Daoy (cell line): ENCODE data around the gene LIMS1. TPM values are rescaled to one million over a fixed set of nuclear protein-coding genes. Genes with fewer than 3 reads are reported as not detected.
"Not testable (repeated sequence)": the region's sequence is repeated elsewhere in the genome, so short reads cannot be mapped to it uniquely, and the experiment has no call there.

Experiments used
- DNase-seq: peaks from one replicate; pipeline ENCODE4 v3.0.0-alpha.2; 2015; ENCODE audit warnings: low read depth
- total RNA-seq: library from RNA; depleted of rRNA; stranded (reverse); fragments of >200 nt; shearing (Covaris generic); gene quantifications from 2 replicates; pipeline ENCODE4 v1.2.3, GENCODE V29; 2014

LIMS1 gene
- total RNA-seq, 1 experiment from 2014 or later = 99.2 TPM

DNA sequence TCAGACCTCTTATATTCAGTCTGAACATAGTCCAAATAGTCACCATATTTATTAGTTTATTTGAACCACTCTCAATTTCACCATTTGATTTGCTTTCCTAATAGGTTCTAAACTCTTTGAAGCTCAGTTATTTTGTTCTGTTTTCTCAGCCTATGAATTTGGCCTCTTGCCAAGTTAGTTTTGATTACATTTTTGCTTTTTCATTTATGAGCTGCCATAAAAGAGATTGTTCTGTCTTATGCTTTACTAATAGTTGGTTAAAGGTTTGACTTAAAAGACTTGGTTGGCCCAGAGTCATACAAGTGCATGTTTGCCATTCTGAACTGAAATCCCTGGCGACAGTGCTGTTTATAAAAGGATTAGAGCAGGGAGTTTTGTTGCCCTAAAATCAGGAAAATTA lies 99.1 kb downstream of the LIMS1 start:
- no peak for DNase-seq

DNA sequence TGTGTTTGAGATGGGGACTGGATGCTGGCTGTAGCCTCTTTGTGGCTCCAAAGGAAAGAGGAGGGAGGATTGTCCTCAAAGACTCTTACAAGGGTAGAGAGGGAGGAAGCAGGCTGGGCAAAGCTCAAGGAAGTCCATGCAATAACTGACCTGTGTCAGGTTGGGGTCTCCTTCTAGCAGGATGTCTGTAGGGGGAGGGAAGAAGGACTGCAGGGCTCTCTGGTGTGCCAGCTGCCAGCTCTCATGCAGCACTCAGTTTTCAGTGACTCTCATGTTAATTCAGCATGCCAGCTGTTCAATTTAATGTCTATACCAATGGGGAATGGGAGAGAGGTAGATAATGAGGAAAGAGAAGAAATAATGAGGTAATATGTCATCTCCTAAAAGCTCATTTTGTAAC lies 99.7 kb downstream of the LIMS1 start:
- DNase-seq = no peak

DNA sequence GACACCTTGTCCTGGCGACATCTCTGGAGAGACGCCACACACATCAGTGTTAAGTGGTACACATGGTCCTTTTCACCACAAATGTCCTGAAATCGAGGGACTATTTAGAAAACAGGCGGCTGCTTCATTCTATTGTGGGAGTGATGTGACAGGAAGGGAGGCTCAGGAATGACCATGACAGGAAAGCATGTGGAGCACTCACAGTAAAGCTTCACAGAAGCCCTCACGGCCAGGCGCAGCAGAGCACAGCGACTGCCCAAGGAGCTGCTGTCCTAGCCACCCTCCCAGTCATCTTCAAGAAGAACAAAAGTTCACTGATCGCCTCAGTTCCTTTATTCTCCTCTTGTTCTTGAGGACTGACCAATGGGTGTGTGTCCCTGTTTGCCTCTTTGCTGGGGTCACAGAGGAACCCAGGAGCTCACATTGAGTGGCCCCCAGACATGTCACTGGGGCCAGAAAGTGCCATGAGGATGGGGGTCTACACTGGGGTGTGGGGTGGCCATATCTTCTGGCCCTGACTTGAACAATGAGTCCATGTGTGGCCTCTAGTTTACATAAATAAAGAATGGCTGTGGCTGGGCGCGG lies 100.4 kb downstream of the LIMS1 start:
- DNase-seq = no peak

DNA sequence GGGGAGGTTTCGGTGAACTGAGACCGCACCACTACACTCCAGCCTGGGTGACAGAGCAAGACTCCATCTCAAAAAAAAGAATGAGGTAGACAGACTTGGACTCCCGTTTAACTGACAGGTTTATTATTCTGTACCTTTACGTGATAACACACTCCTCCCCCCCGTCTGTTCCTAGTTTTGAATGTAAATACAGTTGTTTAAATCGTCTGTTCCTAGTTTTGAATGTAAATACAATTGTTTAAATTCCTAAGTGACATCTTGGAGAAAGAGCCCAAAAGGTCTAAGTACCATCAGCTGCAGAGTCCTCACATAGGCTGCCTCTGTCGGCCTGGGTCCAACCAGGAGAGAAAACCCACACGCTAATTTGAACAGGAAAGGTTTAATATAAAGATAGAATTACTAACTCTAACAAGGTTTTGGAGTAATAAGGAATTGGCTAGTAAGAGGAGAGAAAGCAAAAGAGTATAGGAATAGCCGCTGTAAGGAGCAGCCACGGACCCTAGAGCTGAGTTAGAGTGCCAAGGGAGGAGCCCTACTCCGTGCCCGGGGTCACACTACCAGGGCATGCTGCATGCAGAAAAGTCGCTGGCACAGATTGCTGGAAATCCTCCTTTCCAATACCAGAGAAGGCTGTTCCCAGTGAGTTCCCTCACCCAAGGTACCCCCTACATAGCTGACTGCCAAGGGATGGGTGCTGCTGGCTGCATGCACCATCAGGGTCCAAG lies 101.5 kb downstream of the LIMS1 start:
- no peak for DNase-seq

DNA sequence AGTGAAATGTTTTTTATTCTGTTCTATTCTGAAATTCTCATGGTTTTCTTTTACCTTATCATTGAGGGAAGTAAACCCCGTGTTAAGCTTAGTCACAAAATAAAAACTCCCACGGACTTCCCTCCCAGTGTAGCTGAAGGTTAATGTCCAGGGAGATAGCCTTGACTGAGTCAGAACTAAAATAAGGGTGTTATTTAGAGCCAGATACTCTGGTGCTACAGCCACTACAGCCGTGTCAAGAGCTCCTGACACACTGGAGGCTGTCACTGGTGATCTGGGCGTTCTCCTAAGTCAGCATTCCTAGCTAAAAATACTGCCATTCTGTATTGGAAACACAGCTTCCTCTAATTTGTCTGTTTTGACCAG lies 103.0 kb downstream of the LIMS1 start:
- peak; percentile 77 for DNase-seq

DNA sequence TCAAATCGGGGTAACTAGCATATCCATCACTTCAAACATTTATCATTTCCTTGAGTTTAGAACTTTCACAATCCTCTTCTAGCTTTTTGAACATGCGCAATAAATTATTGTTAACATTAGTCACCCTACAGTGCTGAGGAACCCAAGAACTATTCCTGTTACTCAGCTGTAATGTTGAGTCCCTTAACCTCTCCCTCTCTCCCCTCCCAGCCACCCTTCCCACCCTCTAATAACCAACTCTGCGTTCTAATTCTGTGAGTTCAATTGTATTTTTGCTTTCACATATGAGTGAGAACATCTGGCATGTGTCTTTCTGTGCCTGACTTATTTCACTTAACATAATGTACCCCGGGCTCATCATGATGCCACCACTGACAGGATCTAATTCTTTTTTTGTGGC lies 106.5 kb downstream of the LIMS1 start:
- DNase-seq = peak; percentile 68

DNA sequence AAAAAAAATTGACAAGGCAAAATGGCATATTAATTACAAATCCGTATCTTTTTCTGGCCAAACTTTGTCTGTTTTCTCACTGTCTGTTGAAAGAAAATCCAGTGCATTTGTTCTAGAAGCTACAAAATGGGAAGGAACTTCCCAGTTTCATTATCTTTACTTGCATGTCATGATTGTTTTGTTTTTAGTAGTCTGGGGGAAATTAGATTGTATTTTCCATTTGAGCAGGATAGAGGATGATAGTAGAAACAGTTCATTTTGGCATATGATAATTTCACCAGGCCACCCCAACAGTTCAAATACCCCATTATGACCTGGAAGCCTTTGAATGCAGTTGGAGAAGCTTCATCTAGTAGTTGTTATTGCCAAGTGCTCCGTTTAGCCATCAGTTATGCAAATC lies 107.5 kb downstream of the LIMS1 start:
- no peak for DNase-seq

DNA sequence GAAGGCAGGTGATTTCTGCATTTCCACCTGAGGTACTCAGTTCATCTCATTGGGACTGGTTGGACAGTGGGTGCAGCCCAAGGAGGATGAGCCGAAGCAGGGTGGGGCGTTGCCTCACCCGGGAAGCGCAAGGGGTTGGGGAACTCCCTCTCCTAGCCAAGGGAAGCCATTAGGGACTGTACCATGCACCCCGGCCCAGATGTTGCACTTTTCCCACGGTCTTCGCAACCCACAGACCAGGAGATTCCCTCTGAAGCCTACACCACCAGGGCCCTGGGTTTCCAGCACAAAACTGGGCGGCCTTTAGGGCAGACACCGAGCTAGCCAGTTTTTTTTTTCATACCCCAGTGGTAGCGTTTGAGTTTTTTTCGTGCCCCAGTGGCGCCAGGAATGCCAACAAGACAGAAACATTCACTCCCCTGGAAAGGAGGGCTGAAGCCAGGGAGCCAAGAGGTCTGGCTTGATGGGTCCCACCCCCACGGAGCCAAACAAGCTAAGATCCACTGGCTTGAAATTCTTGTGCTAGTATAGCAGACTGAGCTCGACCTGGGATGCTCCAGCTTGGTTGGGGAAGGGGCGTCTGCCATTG lies 109.1 kb downstream of the LIMS1 start:
- DNase-seq = no peak

DNA sequence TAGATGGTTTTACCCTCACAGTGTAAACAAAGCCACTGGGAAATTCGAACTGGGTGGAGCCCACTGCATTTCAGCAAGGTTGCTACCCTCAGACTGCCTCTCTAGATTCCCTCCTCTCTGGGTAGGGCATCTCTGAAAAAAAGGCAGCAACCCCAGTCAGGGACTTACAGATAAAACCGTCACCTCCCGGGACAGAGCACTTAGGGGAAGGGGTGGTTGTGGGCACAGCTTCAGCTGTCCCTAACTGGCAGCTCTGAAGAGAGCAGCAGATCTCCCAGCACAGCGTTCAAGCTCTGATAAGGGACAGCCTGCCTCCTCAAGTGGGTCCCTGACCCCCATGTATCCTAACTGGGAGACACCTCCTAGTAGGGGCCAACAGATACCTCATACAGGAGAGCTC lies 109.6 kb downstream of the LIMS1 start:
- not testable (repeated sequence) for DNase-seq

DNA sequence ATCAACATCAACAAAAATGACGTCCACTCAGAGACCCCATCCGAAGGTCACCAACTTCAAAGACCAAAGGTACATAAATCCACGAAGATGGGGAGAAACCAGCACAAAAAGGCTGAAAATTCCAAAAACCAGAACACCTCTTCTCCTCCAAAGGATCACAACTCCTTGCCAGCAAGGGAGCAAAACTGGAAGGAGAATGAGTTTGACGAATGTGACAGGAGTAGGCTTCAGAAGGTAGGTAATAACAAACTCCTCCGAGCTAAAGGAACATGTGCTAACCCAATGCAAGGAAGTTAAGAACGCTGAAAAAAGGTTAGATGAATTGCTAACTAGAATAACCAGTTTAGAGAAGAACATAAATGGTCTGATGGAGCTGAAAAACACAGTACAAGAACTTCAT lies 110.2 kb downstream of the LIMS1 start:
- DNase-seq = not testable (repeated sequence)

DNA sequence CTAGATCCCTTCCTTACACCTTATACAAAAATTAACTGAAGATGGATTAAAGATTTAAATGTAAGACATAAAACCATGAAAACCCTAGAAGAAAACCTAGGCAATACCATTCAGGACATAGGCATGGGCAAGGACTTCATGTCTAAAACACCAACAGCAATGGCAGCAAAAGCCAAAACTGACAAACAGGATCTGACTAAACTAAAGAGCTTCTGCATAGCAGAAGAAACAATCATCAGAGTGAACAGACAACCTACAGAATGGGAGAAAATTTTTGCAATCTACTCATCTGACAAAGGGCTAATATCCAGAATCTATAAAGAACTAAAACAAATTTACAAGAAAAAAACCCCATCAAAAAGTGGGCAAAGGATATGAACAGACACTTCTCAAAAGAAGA lies 114.5 kb downstream of the LIMS1 start:
- DNase-seq = not testable (repeated sequence)

DNA sequence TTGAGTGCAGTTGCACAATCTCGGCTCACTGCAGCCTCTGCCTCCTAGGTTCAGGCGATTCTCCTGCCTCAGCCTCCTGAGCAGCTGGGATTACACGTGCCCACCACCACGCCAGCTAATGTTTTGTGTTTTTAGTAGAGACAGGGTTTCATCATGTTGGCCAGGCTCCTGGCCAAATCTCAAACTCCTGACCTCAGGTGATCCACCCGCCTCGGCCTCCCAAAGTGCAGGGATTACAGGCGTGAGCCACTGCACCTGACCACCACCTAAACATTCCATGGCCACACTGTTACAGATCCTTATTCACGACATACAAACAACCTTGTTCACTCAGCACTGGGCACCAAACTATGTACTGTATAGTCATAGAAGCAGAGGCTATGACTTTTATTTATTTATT lies 116.2 kb downstream of the LIMS1 start:
- DNase-seq = not testable (repeated sequence)

DNA sequence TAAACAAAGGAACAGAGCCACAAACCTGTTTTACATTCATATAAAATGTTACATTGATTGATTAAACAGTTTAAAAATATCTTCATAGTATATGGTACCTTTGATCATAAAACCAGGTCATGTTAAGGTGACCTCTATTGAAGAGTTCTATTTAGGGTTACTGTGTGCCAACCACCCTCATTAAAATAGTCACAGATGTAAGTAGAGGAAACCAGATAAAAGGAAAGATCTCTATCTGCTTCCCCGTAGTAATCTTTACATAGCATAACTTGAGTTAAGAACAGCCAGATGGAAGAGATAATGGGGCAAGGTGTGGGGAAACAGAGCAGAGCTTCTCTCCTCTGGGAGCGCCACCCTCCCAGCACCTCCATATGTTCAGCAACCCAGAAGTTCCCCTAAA lies 117.2 kb downstream of the LIMS1 start:
- DNase-seq = not testable (repeated sequence)

DNA sequence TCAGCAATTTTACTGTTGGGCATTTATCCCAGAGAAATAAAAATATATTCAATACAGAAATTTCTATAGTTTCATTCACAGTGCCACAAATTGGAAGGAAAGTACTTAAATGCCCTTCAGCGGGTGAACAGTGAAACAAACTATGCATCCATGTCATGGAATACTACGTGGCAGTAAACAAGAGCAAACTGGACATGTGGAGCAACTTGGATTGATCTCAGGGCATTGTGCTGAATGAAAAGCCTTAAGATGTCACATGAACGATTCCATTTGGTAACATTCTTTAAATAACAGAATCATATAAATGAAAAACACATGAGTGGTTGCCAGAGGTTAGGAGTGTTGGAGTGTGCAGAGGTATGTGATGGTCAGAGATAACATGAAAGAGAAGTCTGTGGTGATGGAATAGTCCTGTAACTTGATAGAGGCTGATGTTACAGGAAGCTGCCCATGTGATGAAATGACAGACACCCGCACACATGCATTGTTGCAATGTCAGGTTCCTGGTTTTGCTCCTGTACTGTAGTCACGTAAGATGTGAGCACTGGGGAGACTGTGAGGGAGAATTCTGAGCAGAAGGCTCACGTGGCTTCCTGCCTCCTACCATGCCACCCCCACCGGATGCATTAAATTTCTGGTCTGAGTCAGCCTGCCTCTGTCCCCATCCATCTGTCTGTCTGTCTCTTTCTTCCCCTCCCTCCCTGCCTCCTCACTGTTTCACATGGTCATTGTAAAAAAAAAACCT lies 118.1 kb downstream of the LIMS1 start:
- peak; percentile 76 for DNase-seq

DNA sequence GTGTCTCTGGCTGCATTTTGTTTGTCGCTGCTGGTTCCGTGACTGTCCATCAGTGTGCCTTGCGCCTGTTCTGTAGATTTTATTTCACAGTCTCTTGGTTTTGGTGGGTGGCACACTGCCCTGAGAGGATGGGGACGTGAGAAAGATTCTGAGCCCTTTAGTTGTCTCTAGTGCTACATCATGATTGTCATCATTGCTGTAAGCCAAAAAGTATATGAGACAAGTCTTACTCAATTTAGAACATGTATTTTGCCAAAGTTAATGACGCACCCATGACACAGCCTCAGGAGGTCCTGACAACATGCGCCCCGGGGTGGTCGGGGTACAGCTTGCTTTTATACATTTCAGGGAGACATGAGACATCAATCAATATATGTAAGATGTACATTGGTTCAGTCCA lies 119.2 kb downstream of the LIMS1 start:
- not testable (repeated sequence) for DNase-seq

DNA sequence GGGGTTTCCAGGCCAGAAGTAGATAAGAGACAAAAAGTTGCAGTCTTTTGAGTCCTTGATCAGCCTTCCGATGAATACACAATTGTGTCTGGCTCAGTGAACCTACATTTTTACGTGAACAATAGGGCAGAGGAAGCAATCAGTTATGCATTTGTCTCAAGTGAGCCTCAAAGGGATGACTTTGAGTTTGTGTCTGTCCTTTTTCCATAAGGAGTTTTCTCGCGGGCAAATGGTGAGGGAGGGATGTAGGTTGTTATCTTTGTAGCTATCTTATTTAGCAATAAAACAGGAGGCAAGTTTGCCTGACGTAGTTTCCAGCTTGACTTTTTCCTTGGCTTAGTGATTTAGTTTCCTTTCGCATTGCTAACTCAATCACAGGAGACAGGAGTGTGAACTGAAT lies 119.6 kb downstream of the LIMS1 start:
- DNase-seq = not testable (repeated sequence)

DNA sequence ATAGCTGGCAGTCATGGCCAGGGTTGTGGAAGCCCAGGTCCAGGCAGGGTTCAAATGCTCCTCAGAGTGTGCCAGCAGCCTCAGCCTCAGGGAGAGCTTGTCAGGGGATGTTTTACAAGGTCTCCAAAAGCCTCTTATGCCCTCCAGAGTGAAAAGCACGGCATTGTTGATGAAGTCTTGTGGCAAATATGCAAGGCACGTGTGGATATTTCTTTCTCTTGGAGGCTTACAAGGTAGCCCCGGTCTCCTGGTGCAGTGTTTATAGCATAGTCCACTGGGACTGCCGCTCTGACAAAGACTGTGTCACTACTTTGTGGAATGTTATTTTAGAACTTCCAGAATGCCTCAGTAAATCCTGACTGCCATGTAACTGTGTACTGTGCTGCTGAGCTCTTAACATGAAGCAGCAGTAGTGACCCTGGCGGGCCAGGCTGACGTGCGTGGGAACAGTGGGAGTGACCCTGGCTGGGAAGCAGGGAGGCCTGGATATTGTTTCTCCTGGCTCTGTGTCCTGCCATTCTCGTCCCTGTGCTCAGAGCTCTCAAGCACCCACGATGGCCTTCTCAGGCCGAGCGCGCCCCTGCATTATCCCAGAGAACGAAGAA lies 120.4 kb downstream of the LIMS1 start:
- peak; percentile 47 for DNase-seq

DNA sequence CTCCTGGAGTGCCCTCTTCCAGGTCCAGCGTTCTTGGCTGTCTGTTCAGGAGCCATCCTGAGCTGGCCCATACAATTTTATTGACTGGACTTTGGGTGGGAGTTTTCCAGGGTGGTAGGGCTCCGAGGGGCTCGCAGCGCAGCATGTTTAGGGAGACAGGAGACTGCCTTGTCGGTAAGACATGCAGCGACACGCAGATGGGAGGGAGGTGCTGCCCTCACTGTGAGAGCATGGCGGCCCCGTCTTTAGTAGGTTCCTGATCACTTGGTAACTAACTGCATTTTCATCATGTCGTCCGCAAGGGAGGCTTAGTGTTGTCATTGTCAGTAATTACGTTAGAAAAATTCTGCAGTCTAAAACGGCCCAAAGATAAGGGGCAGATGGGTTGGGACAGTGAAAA lies 121.0 kb downstream of the LIMS1 start:
- DNase-seq = not testable (repeated sequence)

DNA sequence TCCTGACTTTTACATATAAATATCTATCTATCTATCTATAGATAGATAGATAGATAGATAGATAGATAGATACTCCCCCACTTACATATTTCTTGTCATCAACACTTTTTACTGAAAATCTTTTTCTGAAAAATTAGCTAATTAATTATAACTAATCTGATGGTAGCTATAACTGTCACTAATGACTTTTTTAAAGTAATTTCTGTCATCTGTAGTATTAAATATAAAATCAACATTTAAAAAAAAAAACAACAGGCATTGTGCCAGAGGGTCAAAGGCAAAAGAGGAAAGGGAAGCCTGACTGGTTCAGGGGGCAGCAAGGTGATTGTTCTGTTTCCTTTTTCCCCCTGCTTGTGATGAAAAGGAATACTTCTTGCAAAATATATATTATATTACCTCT lies 122.0 kb downstream of the LIMS1 start:
- not testable (repeated sequence) for DNase-seq

DNA sequence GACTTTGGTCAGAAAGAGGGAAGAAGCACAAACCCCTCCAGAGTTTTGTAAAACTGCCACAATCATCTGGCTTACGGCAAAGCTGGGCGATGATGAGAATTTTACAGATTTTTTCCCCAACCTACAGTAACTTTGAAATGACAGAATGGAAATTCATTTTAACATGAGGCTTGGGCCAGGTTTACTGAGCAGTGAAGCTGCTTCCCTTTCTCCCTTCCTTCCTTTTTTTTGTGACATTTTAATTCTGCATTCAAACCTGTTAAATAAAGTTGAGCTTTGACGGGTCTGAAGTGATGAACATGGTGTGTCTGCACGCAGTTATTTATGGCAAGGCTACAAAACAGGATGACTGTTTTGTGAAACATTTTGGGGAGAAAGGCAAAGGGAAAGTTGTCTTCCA lies 123.2 kb downstream of the LIMS1 start:
- DNase-seq = not testable (repeated sequence)

DNA sequence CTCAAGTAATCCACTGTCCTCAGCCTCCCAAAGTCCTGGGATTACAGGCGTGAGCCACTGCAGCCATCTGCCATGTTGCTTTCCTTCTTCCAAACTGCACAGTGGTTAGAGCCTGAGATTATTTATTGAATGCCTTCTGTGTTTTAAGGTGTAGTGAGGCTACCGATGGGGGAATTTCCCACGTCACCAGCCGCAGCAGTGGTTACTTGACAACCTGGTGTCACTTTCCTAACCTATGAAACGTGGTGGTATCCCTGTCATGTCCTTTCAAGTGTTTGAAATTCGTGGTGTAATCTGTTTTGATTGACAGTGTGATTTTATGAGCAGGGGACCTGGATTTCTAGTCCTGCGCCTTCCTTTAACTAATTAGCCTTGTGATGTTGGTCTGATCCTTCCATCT lies 124.3 kb downstream of the LIMS1 start:
- DNase-seq = not testable (repeated sequence)

DNA sequence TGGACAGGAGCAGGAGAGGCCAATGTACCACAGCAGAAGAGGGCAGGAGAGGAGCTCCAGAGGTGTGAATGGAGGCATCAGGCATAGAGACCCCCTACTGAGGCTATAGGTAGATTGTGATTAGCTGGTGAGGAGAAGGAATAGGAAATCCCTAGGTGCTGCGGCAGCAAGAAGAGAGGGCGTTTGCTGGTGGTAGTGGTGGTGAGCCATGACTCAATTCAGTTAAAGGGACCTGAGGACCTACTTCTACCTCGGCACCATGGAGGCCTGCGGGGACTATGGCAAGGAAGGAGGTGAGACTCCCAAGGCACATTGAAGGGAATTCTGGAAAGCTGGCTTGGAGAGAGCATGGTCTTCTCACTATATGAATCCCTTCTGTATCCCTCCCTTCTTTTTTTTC lies 127.2 kb downstream of the LIMS1 start:
- DNase-seq = not testable (repeated sequence)
